Measurements from ENCODE around the gene ADAMTS6. TPM values are rescaled to one million over a fixed set of nuclear protein-coding genes. Genes with fewer than 3 reads are reported as not detected.
A peak's percentile ranks its signal among the peaks of the same experiment; 100 is the strongest.

The ADAMTS6 gene
- total RNA-seq, 1 donor = 95.9 TPM

GRCh38 chr5:65279603-65280002 is 202.1 kb downstream of the ADAMTS6 start:
- no peak for DNase-seq (ENCODE audit: low read depth)
- H3K4me3 ChIP-seq (ENCODE audit: low read depth, low read length) = no peak overlapping the region
- no peak for TF ChIP-seq CTCF (IDR thresholded peaks at IDR 0.05; ENCODE audit: insufficient read depth, low read depth, low read length)

DNA sequence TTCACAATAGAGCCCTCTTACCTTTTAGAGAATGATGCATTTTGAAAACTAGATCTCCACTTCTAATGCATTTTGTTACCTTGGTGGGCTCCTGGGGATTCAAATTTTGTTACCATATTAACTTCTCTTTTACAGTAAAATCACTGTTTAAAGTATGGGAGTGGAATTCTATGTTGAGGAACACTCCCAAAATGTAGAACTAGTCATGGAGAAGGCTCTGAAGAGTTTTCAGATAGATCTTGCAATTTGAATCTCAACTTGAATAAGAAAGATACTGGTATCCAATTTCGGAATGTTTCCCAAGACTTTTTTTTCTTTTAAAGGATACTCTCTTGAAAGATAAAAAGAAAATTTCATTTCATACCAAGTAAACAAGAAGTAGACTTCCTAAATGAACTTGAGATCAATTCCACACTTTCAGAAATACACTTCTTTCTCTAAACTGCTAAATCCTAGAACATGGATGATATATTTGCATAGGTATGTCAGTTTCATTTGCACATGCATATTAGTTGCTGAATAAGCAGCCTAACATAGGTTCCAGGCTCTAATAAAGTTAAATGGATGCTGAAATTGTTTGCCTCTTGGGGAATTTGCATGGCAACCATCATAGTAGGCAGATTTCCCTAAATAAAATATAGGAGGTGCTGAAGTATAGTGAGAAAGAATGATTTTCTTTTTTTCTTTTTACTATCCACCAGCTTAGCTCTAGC is 205.4 kb downstream of the ADAMTS6 start:
- no peak for DNase-seq (ENCODE audit: low read depth)
- no peak overlapping the region for H3K4me3 ChIP-seq (ENCODE audit: low read depth, low read length)
- TF ChIP-seq CTCF (IDR thresholded peaks at IDR 0.05; ENCODE audit: insufficient read depth, low read depth, low read length) = no peak

DNA sequence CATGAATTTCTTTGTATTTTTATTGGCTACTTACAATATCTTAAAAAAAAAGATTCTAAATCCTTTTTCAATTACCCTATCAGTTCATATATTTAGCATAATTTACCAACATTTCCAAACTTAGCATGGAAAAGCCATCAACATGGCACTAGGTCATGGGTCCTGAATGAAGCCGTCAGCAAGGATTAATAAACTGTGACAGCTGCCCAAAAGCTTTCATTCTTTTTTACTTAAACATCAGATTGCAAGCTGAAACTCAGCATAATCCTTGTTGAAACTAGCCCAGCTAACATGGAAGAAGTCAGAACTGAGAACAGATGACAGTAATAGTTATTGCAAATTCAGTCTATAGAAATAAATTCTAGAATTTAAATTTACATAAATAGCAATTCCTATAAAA is 209.8 kb downstream of the ADAMTS6 start:
- DNase-seq (ENCODE audit: low read depth) = no peak
- no peak overlapping the region for H3K4me3 ChIP-seq (ENCODE audit: low read depth, low read length)
- TF ChIP-seq CTCF (IDR thresholded peaks at IDR 0.05; ENCODE audit: insufficient read depth, low read depth, low read length) = no peak

- TF ChIP-seq CTCF (IDR thresholded peaks at IDR 0.05; ENCODE audit: insufficient read depth, low read depth, low read length) = no peak
- no peak for DNase-seq (ENCODE audit: low read depth)
- no peak overlapping the region for H3K4me3 ChIP-seq (ENCODE audit: low read depth, low read length)
Measured at GRCh38 chr5:65268525-65268924, 213.2 kb downstream of the ADAMTS6 start.

- no peak overlapping the region for H3K4me3 ChIP-seq (ENCODE audit: low read depth, low read length)
- TF ChIP-seq CTCF (IDR thresholded peaks at IDR 0.05; ENCODE audit: insufficient read depth, low read depth, low read length) = no peak
- DNase-seq (ENCODE audit: low read depth) = no peak
Measured at GRCh38 chr5:65264420-65264819, 217.3 kb downstream of the ADAMTS6 start.

DNA sequence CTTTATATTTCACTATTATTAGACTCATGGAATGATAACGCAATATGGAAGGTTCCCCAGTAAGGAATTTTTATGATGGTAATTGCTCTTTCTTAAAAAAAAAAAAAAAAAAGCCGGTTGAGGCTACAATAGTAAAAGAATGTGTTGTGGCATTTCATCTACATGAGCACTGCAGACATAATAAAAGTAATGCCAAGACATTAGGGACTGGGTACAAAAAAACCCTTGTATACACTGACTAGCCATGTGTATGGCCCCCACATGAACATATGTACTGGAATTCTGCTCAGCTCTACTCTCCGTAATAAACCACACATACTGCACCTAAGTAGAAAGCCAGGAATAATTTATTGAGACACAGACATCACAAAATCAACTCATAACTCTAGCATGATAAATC is 218.4 kb downstream of the ADAMTS6 start:
- H3K4me3 ChIP-seq (ENCODE audit: low read depth, low read length) = no peak overlapping the region
- no peak for TF ChIP-seq CTCF (IDR thresholded peaks at IDR 0.05; ENCODE audit: insufficient read depth, low read depth, low read length)
- DNase-seq (ENCODE audit: low read depth) = peak; percentile 23

DNA sequence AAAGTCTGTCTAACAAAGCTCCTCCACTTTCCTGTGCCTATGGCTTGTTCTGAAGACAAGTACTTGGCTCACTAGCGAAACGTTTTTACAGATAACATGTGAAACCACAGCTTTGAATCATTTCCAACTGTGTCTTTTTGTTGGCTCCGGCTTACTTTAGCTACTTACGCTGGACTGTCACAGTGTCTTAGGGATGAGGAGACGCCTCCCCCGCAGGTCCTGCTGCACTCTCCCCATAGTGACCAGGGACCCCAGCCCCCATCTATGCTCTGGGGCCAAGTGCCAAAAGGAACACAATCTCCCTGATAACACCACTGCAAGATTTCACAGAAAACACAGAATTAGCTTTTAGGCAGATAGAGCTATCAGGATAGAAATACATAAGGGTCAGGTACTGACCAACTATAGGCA is 219.1 kb downstream of the ADAMTS6 start:
- H3K4me3 ChIP-seq (ENCODE audit: low read depth, low read length) = peak overlapping the region; percentile 10
- DNase-seq (ENCODE audit: low read depth) = peak; percentile 88
- no peak for TF ChIP-seq CTCF (IDR thresholded peaks at IDR 0.05; ENCODE audit: insufficient read depth, low read depth, low read length)

Data from fibroblast of villous mesenchyme (primary cell).